Measurements from ENCODE around the gene ZNF681. TPM values are rescaled to one million over a fixed set of nuclear protein-coding genes. Genes with fewer than 3 reads are reported as not detected.

The ZNF681 gene
- total RNA-seq, 1 donor from 2014 or later: 11.5 TPM

DNA sequence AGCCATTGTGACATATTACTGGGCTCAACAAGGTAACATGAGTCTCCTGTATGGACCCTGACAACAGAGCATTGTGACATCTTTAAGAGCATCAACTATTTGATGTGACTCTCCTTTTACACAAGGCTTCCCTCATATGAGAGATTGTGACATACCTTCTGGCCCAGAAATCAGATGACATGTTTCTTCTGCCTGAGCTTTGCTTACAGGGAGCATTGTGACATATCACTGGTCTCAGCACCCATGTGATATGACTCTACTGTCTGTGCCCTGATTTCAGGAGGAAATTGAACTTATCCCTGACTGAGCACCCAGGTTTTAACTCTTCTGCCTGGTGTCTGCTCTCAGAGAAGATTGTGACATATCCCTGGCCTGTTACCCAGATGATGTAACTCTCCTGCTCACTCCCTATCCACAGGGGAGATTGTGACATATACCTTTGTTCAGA, 15.9 kb upstream of the ZNF681 start:
- Mint-ChIP-seq H3K9me3 (ENCODE audit: low read depth) (no peaks in the 10 kb centered on the region), H3K4me3 (ENCODE audit: low read depth) (no peak overlapping the region)

DNA sequence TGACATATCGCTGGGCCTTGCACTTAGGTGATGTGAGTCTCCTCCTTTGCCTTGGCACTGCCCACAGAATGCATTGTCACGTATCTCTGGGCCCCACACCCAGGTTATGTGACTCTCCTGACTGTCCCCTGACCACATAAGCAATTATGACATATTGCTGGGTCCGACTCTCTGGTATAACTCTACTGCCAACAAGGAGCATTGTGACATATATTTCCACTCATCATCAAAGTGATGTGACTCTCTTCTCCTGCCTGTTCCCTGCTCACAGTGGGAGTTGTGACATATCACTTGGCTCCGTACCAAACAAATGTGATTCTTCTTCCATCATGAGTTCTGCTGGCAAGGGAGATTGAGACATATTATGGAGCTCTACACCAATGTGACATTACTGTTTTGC, 15.4 kb upstream of the ZNF681 start:
- no peak overlapping the region for H3K4me3 Mint-ChIP-seq (ENCODE audit: low read depth)
- H3K4me1 Mint-ChIP-seq (ENCODE audit: low read depth): peaks cover 5% of the 10 kb centered on the region
- TF ChIP-seq, protein P1, sequence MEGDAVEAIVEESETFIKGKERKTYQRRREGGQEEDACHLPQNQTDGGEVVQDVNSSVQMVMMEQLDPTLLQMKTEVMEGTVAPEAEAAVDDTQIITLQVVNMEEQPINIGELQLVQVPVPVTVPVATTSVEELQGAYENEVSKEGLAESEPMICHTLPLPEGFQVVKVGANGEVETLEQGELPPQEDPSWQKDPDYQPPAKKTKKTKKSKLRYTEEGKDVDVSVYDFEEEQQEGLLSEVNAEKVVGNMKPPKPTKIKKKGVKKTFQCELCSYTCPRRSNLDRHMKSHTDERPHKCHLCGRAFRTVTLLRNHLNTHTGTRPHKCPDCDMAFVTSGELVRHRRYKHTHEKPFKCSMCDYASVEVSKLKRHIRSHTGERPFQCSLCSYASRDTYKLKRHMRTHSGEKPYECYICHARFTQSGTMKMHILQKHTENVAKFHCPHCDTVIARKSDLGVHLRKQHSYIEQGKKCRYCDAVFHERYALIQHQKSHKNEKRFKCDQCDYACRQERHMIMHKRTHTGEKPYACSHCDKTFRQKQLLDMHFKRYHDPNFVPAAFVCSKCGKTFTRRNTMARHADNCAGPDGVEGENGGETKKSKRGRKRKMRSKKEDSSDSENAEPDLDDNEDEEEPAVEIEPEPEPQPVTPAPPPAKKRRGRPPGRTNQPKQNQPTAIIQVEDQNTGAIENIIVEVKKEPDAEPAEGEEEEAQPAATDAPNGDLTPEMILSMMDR (IDR thresholded peaks at IDR 0.05; ENCODE audit: unreplicated experiment): no peak
- H3K27ac Mint-ChIP-seq: peak overlapping the region; percentile 53
- no peaks in the 10 kb centered on the region for H3K9me3 Mint-ChIP-seq (ENCODE audit: low read depth)
- peaks cover 22% of the 10 kb centered on the region for H3K36me3 Mint-ChIP-seq (ENCODE audit: insufficient read depth)
- H3K27me3 Mint-ChIP-seq: no peaks in the 10 kb centered on the region
- DNase-seq (ENCODE audit: low spot score, unreplicated experiment): no peak

More for the DNA sequence above, 15.9 kb upstream of the ZNF681 start:
- no peak for DNase-seq (ENCODE audit: low spot score, unreplicated experiment)
- Mint-ChIP-seq H3K36me3 (ENCODE audit: insufficient read depth) (peaks cover 24% of the 10 kb centered on the region), H3K4me1 (ENCODE audit: low read depth) (peaks cover 5% of the 10 kb centered on the region), H3K27me3 (no peaks in the 10 kb centered on the region), H3K27ac (peak overlapping the region; percentile 53)
- TF ChIP-seq, protein P1 (IDR thresholded peaks at IDR 0.05; ENCODE audit: unreplicated experiment): no peak

DNA sequence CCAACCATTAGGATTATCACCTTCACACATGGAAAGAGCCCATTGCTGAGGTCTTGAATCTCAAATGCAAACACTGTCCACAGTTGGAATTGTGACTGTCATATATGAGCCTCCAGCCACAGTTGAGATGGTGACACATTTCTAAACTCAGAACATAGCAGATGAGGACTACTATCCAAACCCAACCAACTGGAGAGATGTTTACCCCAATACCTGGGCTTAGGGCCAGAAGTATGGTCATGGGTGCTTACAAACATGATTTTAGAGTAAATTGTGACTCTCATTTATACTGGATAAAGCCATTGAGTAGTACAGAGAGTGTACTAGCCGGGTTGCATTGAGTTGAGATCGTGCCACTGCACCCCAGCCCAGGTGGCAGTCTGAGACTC, 14.0 kb upstream of the ZNF681 start:
- H3K9me3 Mint-ChIP-seq (ENCODE audit: low read depth): no peaks in the 10 kb centered on the region
- H3K27me3 Mint-ChIP-seq: no peaks in the 10 kb centered on the region
- peaks cover 17% of the 10 kb centered on the region for H3K36me3 Mint-ChIP-seq (ENCODE audit: insufficient read depth)
- DNase-seq (ENCODE audit: low spot score, unreplicated experiment): no peak
- TF ChIP-seq, protein P1 (IDR thresholded peaks at IDR 0.05; ENCODE audit: unreplicated experiment): no peak
- H3K4me3 Mint-ChIP-seq (ENCODE audit: low read depth): no peak overlapping the region
- no peak overlapping the region for H3K27ac Mint-ChIP-seq
- peaks cover 5% of the 10 kb centered on the region for H3K4me1 Mint-ChIP-seq (ENCODE audit: low read depth)

DNA sequence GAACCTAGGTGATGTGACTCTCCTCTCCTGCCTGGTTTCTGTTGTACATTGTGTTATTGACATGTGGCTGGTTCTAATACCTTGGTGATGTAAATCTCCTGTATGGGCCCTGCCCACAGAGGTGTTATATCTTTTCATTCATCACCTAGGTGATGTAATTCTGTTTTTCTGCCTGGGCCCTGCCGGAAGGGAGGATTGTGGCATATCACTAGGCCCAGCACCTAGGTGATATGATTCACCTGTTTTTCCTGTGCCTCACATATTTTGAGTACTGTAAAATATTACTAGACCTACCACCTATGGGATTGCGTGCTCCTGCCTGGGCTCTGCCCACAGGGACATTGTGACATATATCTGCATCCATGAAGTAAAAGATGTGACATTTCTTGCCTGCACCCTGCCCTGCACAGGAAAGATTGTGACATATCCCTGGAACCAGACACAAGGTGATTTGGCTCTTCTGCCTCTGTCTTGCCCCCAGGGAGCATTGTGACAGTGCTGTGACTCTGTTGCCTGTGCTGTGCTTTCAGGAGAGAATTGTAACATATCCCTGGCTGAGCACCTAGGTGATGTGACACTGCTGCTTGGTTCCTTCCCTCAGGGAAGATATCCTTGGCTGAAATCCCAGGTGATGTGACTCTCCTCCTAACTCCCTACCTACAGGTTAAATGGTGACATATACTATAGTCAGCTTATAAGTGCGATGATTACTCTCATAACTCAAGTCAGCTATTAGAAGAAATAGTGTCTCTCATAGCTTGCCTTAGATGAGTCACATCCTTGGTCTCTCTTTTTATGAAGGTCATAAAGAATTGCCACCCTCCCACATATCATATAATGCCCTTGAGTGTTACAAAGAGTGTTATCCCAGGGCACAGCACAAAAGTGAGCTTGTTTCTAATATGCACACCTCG, 13.3 kb upstream of the ZNF681 start:
- Mint-ChIP-seq H3K4me3 (ENCODE audit: low read depth) (no peak overlapping the region), H3K4me1 (ENCODE audit: low read depth) (peaks cover 5% of the 10 kb centered on the region), H3K27ac (peak overlapping the region; percentile 3), H3K36me3 (ENCODE audit: insufficient read depth) (peaks cover 19% of the 10 kb centered on the region), H3K9me3 (ENCODE audit: low read depth) (no peaks in the 10 kb centered on the region), H3K27me3 (no peaks in the 10 kb centered on the region)
- DNase-seq (ENCODE audit: low spot score, unreplicated experiment): no peak
- TF ChIP-seq, protein P1 (IDR thresholded peaks at IDR 0.05; ENCODE audit: unreplicated experiment): no peak

DNA sequence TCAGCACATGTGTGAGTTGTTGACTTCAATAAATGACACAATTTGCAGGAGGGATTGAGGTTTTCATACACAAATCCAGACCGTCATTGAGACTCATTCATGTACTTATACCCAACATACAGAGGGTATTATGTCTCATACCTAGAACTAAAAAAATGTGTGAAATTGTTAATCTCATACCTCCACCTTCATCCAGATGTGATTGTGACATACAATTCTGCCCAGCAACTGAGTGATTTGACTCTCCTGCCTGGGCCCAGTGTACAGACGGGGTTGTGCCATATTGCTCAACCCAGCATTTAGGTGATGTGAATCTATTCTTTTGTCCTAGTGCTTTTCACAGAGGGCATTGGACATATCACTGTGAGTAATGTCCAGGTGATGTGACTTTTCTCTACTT, 12.6 kb upstream of the ZNF681 start:
- Mint-ChIP-seq H3K36me3 (ENCODE audit: insufficient read depth) (peaks cover 21% of the 10 kb centered on the region), H3K4me3 (ENCODE audit: low read depth) (no peak overlapping the region), H3K9me3 (ENCODE audit: low read depth) (no peaks in the 10 kb centered on the region), H3K27ac (no peak overlapping the region), H3K4me1 (ENCODE audit: low read depth) (peaks cover 5% of the 10 kb centered on the region), H3K27me3 (no peaks in the 10 kb centered on the region)
- TF ChIP-seq, protein P1 (IDR thresholded peaks at IDR 0.05; ENCODE audit: unreplicated experiment): no peak
- DNase-seq (ENCODE audit: low spot score, unreplicated experiment): no peak
